ENCODE measurements around the gene EDEM1.

GRCh38 chr3:5169807-5170206, 17.7 kb upstream of the EDEM1 start:
- TF ChIP-seq, protein P1, sequence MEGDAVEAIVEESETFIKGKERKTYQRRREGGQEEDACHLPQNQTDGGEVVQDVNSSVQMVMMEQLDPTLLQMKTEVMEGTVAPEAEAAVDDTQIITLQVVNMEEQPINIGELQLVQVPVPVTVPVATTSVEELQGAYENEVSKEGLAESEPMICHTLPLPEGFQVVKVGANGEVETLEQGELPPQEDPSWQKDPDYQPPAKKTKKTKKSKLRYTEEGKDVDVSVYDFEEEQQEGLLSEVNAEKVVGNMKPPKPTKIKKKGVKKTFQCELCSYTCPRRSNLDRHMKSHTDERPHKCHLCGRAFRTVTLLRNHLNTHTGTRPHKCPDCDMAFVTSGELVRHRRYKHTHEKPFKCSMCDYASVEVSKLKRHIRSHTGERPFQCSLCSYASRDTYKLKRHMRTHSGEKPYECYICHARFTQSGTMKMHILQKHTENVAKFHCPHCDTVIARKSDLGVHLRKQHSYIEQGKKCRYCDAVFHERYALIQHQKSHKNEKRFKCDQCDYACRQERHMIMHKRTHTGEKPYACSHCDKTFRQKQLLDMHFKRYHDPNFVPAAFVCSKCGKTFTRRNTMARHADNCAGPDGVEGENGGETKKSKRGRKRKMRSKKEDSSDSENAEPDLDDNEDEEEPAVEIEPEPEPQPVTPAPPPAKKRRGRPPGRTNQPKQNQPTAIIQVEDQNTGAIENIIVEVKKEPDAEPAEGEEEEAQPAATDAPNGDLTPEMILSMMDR (IDR thresholded peaks at IDR 0.05) = no peak
- TF ChIP-seq EP300 (IDR thresholded peaks at IDR 0.05) = no peak

All from gastroesophageal sphincter (tissue), 3 donors.